Psoas muscle (tissue), 8 donors: ENCODE measurements around the gene HMCN1. TPM values are rescaled to one million over a fixed set of nuclear protein-coding genes. Genes with fewer than 3 reads are reported as not detected.

Experiments
- ATAC-seq, 4 donors: fragments of 200-7000 bp; cut with Tn5 transposase; one replicate each; pipeline ENCODE4 v1.9.1; 2020; ENCODE audit warnings: moderate library complexity in 3 of 4, mild to moderate bottlenecking in 2 of 4
- DNase-seq, 2 donors: peaks; one replicate each; pipeline ENCODE4 v3.0.0-alpha.2; 2020
- H3K27ac ChIP-seq: fragments of 200-600 bp; one replicate; pipeline ENCODE4 v1.8.0; 2022
- H3K27me3 ChIP-seq, 3 donors: fragments of 200-600 bp in 1 of 3; one replicate each; pipeline versions ENCODE4 v1.6.1 to v1.8.0; 2013 to 2022; ENCODE audit warnings: low read length in 2 of 3, mild to moderate bottlenecking in 2 of 3, moderate library complexity in 1 of 3; ENCODE audit not compliant: insufficient read depth in 3 of 3
- H3K36me3 ChIP-seq, 2 donors: fragments of 200-600 bp in 1 of 2; one replicate each; pipeline versions ENCODE4 v1.6.1 to v1.8.0; 2013 to 2022; ENCODE audit warnings: low read depth in 1 of 2, mild to moderate bottlenecking in 1 of 2, moderate library complexity in 1 of 2; ENCODE audit not compliant: insufficient read depth in 1 of 2
- H3K4me1 ChIP-seq: fragments of 200-600 bp; one replicate; pipeline ENCODE4 v1.8.0; 2022
- H3K4me3 ChIP-seq: fragments of 200-600 bp; one replicate; pipeline ENCODE4 v1.8.0; 2022; ENCODE audit warnings: mild to moderate bottlenecking
- H3K9me3 ChIP-seq: fragments of 200-600 bp; one replicate; pipeline ENCODE4 v1.8.0; 2022
- WGBS, 3 donors: extraction: QIAGEN DNeasy Blood & Tissue Kit; methylation state at CpG; one replicate each; pipeline versions ENCODE4 v1.1.6 to v1.1.7; 2013; 5-methylcytosine and 5-hydroxymethylcytosine counted together
- intact Hi-C, 2 donors: fragments of 100-400 bp; cut with DNase I; formaldehyde crosslinking; loops; one replicate each; pipeline versions ENCODE4 v1.11.0 to v1.14.2; 2022
- long read RNA-seq, 2 donors: library from polyadenylated mRNA; unstranded; transcript quantifications; one replicate each; pipeline ENCODE4 v2.0.0, GENCODE V29; 2021
- polyA plus RNA-seq, 3 donors: library from polyadenylated mRNA; stranded (reverse); fragments of 200-250 nt; gene quantifications; one replicate each; pipeline ENCODE4 v1.2.3, GENCODE V29; 2013
- total RNA-seq, 4 donors: library from RNA; stranded (reverse); fragmentation: NEBNext Ultra II Directional in 2 of 4; extraction: Animal tissue kit (Norgen Biotek cat#: 25700) in 2 of 4; gene quantifications; one replicate each; pipeline versions ENCODE4 v1.2.1 to v1.2.4, GENCODE V29; 2021 to 2023
- TF ChIP-seq, protein P1 (sequence below): fragments of 200-600 bp; IDR thresholded peaks from one replicate; pipeline ENCODE4 v1.8.0; 2022; ENCODE audit warnings: antibody characterized with exemption
- donor health status: healthy with polysubstance abuse.
- donor health status: DM: no; HTN: no; CAD: no; lungs with moderate emphysema.
- donor health status: Bipolar disorder and iron deficiency.
- donor health status: healthy.
- donor health status: DM: yes; HTN: yes; CAD: no.
- donor health status: DM: no; HTN: no; CAD: no.
- donor health status: DM: no; HTN: no; CAD: no.
- donor health status: DM: yes; HTN: yes; CAD: no.

HMCN1 gene
- 1 to 10 TPM; 1.7 to 6.5 (median 2.0) TPM for total RNA-seq
- 1 to 10 TPM; 1.3 to 2.8 (median 1.5) TPM for polyA plus RNA-seq
- long read RNA-seq, donor 1 = 0 reads
- long read RNA-seq, donor 2 = 0 reads

DNA sequence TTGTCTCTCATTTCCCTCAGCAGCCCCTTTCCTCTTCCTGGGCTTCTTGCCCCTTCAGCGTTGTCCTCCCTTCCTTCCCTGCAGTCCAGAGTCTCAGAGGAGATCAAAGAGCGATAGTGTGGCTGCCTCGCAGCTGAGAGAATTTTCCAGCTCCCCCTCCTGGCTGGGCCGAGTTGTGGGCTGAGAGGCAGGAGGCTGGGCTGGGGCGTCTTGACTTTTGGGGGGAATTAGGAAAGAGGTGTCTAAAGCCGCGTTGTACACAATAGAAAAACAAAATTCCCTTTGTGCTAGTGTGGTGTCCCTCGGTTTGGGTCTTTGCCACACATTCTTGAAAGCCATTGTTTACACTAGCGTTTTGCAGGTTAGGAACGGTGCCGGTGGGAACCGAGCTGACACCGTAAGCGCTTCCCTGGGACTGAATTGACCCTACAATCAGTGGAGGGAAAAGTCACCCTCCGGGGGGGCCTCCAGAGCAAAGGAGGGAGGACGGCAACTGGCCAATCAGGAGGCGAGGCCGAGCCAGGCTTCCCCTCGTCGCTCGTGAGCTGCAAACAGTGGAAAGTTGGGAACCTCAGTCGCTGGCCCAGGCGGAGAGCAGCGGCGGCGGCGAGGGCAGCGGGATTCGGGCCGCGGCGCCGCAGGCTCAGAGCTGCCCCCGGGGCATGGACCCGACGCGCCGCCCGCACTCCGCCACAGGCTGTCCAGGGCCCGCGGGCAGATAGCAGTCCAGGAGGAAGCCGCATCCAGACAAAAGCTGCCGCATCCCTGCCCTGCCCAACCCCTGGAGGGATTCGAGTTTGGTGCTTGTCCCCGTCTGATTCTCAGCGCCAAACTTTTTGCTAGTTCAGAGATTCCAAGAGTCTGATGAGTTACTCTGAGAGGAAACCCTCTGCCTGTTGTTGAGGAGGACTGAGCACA lies at the start of gene HMCN1:
Gene HMCN1 (plus strand): TSS at position 574 of the 918 bp plus-strand sequence. CDS start 389 bp downstream, outside the sequence.
- peak; percentile 70 to 90 (median 82) for ATAC-seq

DNA sequence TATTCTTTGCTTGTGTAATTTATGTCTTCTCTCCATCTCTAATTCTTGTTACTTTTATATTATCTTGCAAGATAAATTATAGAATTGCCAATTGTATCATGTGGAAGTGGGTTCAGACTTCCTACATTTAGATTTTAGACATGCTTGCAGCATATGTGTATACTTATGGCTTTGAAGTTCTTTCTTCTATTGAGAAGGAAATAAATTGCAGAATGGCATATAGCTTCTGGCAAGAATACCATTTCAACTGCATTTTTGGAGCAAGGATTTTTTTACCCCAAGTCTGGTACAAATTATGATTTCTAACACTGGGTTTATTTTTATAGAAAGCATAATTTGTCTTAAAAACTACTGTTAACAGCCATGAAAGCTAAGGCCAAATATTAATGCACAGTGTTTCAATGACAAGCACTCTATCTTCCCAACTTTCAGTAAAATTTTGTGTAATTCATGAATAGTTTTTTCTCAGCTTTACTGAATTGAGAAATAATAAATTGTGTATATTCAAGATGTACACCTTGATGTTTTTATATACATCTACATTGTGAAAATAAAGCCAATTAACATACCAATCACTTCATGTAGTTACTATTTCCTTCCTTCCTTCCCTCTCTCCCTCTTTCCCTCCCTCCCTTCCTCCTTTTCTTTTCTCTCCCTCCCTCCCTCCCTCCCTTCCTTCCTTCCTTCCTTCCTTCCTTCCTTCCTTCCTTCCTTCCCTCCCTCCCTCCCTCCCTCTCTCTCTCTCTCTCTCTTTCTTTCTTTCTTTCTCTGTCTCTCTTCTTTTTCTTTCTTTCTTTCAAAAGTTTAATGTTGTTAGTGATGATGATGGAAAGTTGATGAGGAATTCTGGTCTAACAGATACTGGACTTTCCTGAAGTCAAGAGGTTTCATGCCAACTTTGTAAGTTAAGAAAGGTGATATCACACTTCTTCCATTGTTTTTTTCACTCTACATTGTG lies 47.1 kb upstream of the HMCN1 start:
- peaks cover 0 to 3% (median 0%) of the 10 kb centered on the region in 3 donors for H3K27me3 ChIP-seq
- H3K27ac ChIP-seq = no peak overlapping the region
- H3K36me3 ChIP-seq = no peaks in the 10 kb centered on the region
- TF ChIP-seq, protein P1, sequence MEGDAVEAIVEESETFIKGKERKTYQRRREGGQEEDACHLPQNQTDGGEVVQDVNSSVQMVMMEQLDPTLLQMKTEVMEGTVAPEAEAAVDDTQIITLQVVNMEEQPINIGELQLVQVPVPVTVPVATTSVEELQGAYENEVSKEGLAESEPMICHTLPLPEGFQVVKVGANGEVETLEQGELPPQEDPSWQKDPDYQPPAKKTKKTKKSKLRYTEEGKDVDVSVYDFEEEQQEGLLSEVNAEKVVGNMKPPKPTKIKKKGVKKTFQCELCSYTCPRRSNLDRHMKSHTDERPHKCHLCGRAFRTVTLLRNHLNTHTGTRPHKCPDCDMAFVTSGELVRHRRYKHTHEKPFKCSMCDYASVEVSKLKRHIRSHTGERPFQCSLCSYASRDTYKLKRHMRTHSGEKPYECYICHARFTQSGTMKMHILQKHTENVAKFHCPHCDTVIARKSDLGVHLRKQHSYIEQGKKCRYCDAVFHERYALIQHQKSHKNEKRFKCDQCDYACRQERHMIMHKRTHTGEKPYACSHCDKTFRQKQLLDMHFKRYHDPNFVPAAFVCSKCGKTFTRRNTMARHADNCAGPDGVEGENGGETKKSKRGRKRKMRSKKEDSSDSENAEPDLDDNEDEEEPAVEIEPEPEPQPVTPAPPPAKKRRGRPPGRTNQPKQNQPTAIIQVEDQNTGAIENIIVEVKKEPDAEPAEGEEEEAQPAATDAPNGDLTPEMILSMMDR = no peak
- DNase-seq = no peak
- H3K9me3 ChIP-seq = no peaks in the 10 kb centered on the region
- no peaks in the 10 kb centered on the region for H3K4me1 ChIP-seq
- no peak for ATAC-seq
- intact Hi-C loops = loop anchor here in 1 of 2 donors (10.0 kb wide), 1 partner anchor 442 kb away; no protein-coding TSS in a partner anchor
- no peak overlapping the region for H3K4me3 ChIP-seq

More for the DNA sequence above, at the start of gene HMCN1:
- WGBS, 3 donors = 0 to 1% (median 0%) methylated on average over 46 to 47 of the region's 47 CpGs
- Histone ChIP-seq H3K27me3 (no peaks in the 10 kb centered on the region), H3K4me3 (peak within 1 kb of the TSS; percentile 69), H3K36me3 (no peaks in the 10 kb centered on the region), H3K27ac (peak within 1 kb of the TSS; percentile 51), H3K4me1 (peaks cover 3% of the 10 kb centered on the region), H3K9me3 (no peaks in the 10 kb centered on the region)
- DNase-seq = peak; percentile 78 to 82
- TF ChIP-seq, protein P1 = no peak
- intact Hi-C loops = no loop called here

DNA sequence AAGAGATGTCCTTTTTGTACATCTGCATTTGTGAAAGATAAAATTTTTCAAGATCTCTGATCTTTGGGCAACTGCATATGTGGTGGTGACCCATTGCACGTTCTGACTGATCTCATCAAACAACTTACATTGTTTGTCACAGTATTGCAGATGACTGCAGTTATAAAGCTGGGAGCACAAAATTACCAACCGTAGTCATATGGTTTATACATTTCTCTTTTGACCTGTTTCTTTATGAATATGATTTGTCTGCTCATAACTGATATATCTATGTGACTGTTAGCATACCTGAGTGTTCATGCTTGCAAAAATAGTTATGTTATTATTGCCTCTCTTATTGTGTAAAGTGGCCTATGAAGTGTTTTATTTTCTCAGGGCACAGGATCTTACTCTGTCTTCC lies 43.7 kb upstream of the HMCN1 start:
- DNase-seq (no peak), ATAC-seq (no peak)
- Histone ChIP-seq H3K4me1 (no peaks in the 10 kb centered on the region), H3K36me3 (no peaks in the 10 kb centered on the region), H3K27me3 (peaks cover 0 to 4% (median 0%) of the 10 kb centered on the region in 3 donors), H3K27ac (no peak overlapping the region), H3K9me3 (no peaks in the 10 kb centered on the region), H3K4me3 (no peak overlapping the region)
- TF ChIP-seq, protein P1 = no peak
- intact Hi-C loops = no loop called here
- 85 to 91% (median 87%) methylated on average over 2 of the region's 2 CpGs for WGBS, 3 donors

DNA sequence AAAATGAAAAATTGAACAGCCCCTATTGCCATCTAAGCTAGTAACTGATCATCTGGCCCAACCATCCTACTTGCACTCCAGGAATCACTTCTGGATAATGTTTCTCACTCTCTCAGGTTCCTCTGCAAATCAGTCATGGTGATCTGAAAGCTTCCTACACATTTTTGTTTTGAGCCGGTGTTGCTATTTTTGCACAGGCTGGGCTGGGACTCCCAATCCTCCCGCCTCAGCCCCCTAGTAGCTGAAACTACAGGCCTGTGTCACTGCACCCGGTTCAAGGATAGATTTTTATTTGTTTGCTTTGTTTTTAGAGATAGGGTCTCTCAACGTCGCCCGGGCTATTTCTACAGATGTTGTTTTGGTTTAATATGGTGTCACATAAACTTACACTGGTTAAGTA lies 40.5 kb upstream of the HMCN1 start:
- Histone ChIP-seq H3K27ac (peak overlapping the region; percentile 43), H3K9me3 (no peaks in the 10 kb centered on the region), H3K27me3 (peaks cover 0 to 4% (median 0%) of the 10 kb centered on the region in 3 donors), H3K4me3 (peak overlapping the region; percentile 19), H3K36me3 (no peaks in the 10 kb centered on the region), H3K4me1 (no peaks in the 10 kb centered on the region)
- TF ChIP-seq, protein P1 = no peak
- ATAC-seq (no peak), DNase-seq (no peak)
- WGBS, 3 donors = 48 to 55% (median 50%) methylated on average over 6 of the region's 6 CpGs
- intact Hi-C loops = no loop called here
